Measurements from ENCODE around the gene ZSCAN5B.
"Not testable (repeated sequence)": the region's sequence is repeated elsewhere in the genome, so short reads cannot be mapped to it uniquely, and the experiment has no call there.

Gene ZSCAN5B

DNA sequence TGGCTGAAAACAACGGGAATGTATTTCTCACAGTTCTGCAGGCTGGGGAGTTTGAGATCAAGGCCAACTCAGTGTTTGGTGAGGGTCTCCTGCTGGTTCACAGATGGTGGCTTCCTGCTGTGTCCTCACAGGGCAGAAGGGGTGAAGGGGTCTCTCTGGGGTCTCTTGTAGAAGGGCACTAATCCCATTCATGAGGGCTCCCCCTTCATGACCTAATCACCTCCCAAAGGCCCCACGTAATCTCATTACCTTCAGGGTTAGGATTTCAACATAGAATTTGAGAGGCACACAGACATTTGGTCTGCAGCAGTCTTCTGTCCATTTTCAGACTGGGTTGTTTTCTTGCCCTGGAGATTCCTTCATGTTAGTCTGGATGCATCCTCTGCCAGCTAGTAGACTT, 44.9 kb downstream of the ZSCAN5B start:
- no peak overlapping the region for H3K4me3 ChIP-seq (ENCODE audit: low read depth, low read length)
- no peak for DNase-seq (ENCODE audit: low read depth)
- TF ChIP-seq CTCF (IDR thresholded peaks at IDR 0.05; ENCODE audit: control insufficient read depth, extremely low read depth, insufficient read depth) = no peak

DNA sequence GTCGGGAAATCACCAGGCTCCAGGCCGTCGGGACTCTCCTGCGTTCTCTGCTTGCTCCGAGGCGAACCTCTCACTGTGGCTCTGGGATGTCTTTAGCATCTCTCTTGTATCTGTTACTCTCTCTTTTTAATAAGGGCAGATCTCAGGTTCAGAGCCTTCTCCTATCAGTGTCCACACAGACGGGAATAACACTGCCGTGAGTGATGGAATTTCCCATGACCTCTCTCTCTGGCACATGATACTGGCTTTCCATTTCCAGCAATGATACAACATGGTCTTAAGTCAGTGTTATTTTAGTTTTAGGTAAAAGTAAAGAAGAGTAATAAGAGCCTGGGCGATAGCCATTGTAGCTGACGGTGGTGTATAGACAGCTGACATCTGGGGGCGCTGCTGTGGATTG, 47.2 kb downstream of the ZSCAN5B start:
- no peak for TF ChIP-seq CTCF (IDR thresholded peaks at IDR 0.05; ENCODE audit: control insufficient read depth, extremely low read depth, insufficient read depth)
- no peak for DNase-seq (ENCODE audit: low read depth)
- H3K4me3 ChIP-seq (ENCODE audit: low read depth, low read length) = no peak overlapping the region

- no peak for TF ChIP-seq CTCF (IDR thresholded peaks at IDR 0.05; ENCODE audit: control insufficient read depth, extremely low read depth, insufficient read depth)
- no peak overlapping the region for H3K4me3 ChIP-seq (ENCODE audit: low read depth, low read length)
- DNase-seq (ENCODE audit: low read depth) = no peak
Observed at GRCh38 chr19:56149656-56150038, 47.9 kb downstream of the ZSCAN5B start.

GRCh38 chr19:56148955-56149655, 48.5 kb downstream of the ZSCAN5B start:
- not testable (repeated sequence) for DNase-seq (ENCODE audit: low read depth)

DNA sequence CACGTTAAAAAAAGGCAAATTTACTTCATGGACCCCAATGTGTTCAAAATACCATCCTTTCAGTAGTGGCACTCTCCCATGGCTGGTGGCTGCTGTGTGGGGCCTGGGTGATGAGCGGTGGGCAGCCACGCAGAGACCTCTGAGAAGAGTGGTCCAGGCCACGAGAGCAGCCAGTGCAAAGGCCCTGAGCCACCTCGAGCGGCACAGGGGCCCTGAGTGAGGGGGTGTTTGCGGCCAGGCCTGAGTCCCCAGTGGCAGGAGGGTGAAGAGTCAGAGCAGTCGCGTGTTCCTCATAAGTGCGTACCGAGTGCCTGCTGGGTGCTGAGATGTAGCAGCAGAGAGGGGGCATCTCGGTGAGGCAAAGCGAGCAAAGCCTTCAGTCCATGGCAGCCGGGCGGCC, 49.5 kb downstream of the ZSCAN5B start:
- no peak for DNase-seq (ENCODE audit: low read depth)
- TF ChIP-seq CTCF (IDR thresholded peaks at IDR 0.05; ENCODE audit: control insufficient read depth, extremely low read depth, insufficient read depth) = no peak
- H3K4me3 ChIP-seq (ENCODE audit: low read depth, low read length) = no peak overlapping the region

More at GRCh38 chr19:56148955-56149655, 48.5 kb downstream of the ZSCAN5B start:
- not testable (repeated sequence) for H3K4me3 ChIP-seq (ENCODE audit: low read depth, low read length)

DNA sequence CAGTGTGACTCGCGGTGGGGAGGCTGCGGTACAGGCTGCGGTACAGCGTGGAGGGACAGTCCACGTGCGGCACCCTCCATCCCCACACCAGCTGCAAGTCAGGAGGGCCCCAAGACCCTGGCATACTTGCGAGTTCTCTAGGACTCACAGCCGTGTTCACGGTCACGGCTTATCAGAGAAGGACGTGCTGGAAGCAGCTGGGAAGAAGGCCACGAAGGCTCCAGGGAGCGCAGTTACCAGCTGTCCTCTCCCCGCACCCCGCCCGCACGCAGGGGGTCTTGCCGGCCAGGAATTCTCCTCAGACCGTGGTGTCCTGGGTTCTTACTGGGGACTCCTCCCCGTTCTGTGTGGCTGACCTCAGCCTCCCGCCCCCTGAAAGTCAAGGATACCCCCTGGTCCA, 50.3 kb downstream of the ZSCAN5B start:
- TF ChIP-seq CTCF (IDR thresholded peaks at IDR 0.05; ENCODE audit: control insufficient read depth, extremely low read depth, insufficient read depth) = no peak
- H3K4me3 ChIP-seq (ENCODE audit: low read depth, low read length) = no peak overlapping the region
- no peak for DNase-seq (ENCODE audit: low read depth)

GRCh38 chr19:56146904-56147303, 50.7 kb downstream of the ZSCAN5B start:
- no peak for DNase-seq (ENCODE audit: low read depth)
- TF ChIP-seq CTCF (IDR thresholded peaks at IDR 0.05; ENCODE audit: control insufficient read depth, extremely low read depth, insufficient read depth) = no peak

More at GRCh38 chr19:56146904-56147303, 50.7 kb downstream of the ZSCAN5B start:
- no peak overlapping the region for H3K4me3 ChIP-seq (ENCODE audit: low read depth, low read length)
